COR-L47 (cell line): Measurements from ENCODE around the gene SOST.
A peak's percentile ranks its signal among the peaks of the same experiment; 100 is the strongest.

Experiments
- DNase-seq: peaks from one replicate; lab custom pipeline; 2025; lab: John Stamatoyannopoulos, UW

Gene SOST

GRCh38 chr17:43774304-43775250 is 16.0 kb upstream of the SOST start:
- DNase-seq = no peak

- DNase-seq = no peak
Observed at GRCh38 chr17:43772877-43773648, 14.5 kb upstream of the SOST start.

DNA sequence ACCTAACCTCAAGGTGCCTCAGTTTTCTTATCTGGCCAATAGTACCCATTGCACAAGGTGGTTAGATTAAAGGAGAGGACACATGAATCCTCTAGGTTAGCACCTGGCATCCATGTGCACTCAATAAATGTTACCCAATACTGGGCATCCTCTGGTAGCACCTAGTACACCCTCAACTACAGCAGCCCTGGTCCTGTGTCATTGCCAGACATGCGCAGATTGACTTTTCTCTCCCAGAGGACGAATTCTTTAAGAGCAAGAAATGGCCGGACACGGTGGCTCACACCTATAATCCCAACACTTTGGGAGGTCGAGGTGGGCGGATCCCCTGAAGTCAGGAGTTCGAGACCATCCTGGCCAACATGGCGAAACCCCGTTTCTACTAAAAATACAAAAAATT is 12.9 kb upstream of the SOST start:
- no peak for DNase-seq

DNA sequence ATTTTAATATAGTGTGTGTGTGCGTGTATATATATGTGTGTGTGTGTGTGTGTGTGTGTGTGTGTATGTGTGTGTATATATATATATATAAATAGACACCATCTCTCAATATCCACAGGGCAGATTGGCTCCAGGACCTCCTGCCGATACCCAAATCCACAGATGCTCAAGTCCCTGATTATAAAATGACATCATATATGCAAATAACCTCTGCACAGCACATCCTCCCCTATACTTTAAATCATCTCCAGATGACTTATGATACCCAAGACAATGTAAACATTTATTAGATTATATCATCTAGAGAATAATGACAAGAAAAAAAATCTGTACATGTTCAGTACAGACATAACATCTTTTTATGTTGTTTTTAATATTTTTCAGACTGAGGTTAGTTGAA is 12.4 kb upstream of the SOST start:
- no peak for DNase-seq

DNA sequence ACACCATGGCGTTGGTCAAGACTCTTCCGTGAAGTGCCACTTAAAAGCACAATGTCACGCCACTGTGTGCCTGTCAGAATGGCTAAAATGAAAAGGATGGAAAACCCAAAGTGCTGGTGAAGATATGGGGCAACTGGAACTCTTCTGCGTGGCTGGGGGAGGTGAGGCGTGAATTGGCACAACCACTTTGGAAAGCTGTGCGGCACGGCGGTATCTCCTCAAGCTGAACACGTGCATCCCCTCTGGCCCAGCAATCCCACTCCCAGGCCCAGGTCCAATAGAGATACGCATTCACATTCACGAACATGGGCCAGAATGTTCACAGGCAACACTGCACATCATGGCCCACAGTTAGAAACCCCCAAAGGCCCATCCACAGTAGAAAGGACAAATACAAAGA is 11.3 kb upstream of the SOST start:
- DNase-seq = no peak

- no peak for DNase-seq
Observed at GRCh38 chr17:43769426-43769825, 10.8 kb upstream of the SOST start.

DNA sequence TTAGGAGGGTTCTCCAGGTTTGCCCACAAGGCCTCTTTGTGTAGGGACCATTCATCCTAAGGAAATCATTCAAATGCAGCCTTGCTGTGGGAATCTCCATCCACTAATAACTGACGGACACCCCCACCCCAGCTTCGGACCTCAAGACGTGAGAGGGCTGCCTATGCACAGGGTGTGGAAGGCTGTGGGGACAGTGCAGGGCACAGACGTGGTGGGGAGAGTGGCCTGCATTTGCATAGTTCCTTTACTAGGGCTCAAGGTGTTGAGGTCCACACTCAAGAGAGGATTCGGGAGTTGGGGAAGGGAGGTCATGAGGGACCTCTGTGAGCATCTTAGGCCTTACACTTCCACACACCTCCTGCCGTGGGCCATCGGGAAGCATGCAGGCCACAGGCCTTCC is 10.4 kb upstream of the SOST start:
- no peak for DNase-seq

- DNase-seq = no peak
Observed at GRCh38 chr17:43768382-43768781, 9.8 kb upstream of the SOST start.

DNA sequence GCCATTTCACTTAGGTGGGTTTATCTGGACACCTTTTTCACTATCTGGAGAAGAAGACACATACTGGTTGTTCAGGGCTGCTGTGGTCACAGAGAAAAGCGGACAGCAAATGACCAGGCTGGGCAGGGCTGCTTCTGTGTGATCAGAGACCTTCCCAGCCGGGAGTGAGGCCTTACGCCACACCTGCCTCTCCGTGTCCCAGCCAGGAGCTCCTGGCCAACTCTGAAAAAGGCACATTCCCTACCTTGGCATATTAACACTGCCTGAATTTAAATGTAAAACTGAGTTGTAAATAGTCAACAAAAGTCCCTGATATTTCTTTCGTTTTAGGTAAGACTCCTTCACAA is 9.1 kb upstream of the SOST start:
- no peak for DNase-seq

DNA sequence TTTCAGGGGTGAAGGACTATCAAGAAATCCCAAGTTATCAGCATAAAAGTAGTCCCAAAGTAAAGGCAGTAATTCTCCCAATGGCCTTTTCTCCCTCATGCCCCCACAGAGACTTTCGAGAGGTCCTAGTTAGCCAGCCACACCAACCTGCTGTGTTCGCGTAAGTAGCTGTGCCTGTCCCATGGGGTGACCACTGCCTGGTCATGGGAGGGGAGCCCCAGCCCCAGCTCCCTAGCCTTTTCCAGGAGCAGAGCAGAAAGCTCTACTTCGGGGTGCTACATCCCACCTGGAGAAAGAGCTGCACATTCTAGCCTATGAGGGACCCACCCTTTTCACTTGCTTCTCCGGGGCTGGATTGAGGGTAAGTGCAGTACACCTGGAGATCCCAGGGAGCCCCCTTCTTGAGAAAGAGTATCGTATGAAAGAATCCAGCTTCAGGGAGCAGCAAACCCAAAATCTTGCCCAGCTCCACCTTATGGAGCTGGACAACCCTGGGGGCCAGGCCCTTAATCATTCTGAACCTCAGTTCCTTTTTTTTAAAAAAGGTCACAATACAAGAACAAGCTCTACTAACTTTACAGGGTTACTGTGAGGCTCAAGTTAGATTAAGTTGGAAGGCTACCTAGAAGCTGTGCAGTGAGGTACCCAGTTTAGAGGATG is 8.6 kb upstream of the SOST start:
- DNase-seq = no peak

- DNase-seq = peak; percentile 23
Observed at GRCh38 chr17:43766413-43767052, 7.9 kb upstream of the SOST start.

DNA sequence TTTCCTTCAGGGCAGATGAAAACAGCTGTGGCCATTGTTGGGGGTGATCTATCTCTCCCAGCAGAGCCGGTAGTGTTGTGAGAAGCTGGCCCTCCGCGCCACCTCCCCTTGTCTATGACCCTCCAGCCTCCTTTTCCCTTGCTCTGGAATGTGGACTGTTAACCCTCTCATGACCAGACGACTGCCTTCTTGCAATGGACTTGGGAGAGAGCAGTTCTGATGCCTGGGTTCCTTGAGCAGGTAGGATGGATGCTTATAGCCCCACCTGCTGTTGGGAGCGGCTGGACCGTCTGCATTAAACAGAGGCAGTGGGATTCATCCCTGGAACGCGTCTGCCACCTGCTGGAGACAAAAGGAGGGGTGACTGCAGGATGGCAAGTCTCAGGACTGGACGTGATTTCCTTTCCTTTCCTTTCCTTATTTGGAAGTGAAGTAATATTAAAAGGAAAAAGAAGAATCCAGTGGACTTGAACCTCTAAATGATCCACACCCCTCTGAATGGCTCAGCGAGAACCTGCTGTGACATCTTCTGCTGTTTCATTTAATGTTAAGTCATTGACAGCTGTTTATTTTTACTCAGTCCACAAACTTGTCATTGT is 1.8 kb upstream of the SOST start:
- DNase-seq = peak; percentile 83

GRCh38 chr17:43759836-43760235 is 1.2 kb upstream of the SOST start:
- no peak for DNase-seq

DNA sequence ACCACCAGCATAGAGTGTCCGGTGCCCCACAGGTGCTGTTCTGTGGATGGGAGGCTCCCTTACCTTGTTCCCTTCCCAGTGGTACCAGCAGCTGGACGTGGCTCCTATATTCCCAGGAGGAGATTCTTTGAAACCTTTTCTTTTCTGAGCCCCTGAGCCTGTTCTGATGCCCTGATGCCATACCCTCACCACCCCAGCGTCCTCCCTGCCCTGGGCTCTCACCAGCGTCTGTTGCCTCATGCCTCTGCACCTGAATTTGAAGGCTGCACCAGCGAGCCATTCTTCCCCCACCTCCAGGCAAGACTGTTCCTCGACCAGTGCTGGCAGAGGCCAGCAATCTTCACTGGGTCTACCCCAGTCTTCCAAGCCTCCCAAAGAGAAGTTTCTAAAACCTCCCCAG is 505 bp downstream of the SOST start:
- DNase-seq = no peak

DNA sequence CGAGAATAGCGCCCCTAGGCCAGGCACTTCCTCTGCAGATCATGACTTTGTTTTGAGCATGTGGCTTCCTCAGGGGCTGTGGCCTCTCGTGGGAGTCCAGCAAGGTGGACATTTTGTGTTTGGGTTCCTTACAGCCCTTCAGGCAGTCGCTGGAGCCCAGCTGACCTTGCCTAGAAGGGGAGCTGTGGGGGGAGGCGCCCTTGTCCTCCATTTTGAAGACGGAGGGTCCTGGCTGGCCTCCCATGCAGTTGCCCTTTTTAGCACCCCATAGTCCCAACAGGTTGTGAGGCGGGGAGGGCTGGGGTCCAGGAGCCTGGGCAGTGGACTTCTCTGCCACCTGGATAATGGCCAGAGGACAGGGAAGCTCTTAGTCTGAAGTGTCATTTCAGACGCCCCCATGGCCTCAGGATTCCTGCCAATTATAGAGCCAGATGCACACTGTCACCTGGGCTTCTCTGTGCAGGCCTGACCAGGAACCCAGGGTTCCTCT is 1.4 kb downstream of the SOST start:
- no peak for DNase-seq

- DNase-seq = no peak
Observed at GRCh38 chr17:43756201-43756600, 2.4 kb downstream of the SOST start.

DNA sequence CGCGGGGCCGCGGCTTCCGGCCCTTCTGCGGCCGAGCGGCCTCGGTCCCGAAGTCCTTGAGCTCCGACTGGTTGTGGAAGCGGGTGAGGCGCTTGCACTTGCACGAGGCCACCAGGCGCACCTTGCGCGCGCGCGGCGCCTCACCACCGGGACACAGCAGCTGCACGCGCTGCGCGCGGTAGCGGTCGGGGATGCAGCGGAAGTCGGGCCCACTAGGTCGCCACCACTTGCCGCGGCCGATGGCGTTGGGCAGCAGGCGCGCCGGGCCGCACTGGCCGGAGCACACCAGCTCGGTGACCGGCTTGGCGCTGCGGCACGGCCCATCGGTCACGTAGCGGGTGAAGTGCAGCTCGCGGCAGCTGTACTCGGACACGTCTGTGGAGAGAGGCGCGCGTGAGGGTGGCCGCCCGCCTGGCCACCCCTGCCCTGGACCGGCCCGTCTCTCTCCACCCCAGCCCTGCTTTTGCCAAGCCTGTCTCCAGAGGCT is 3.2 kb downstream of the SOST start:
- no peak for DNase-seq

- no peak for DNase-seq
Observed at GRCh38 chr17:43754947-43755346, 3.6 kb downstream of the SOST start.

- DNase-seq = no peak
Observed at GRCh38 chr17:43753493-43754129, 5.0 kb downstream of the SOST start.

DNA sequence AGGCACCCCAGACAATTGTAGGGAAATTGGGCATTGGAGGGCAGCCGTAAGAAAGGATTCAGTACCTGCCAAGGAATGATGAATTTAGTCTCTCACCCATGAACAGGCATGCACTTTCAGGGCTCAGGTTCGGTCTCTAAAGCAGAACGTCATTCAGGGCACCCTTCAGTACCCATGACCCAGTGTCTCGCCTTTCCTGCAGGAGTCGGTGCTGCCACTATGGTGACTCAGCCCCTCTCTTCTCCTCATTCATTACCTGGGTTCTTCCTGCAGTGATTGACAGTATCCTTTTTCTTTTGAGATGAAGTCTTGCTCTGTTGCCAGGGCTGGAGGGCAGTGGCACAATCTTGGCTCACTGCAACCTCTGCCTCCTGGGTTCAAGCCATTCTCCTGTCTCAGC is 8.4 kb downstream of the SOST start:
- no peak for DNase-seq

- no peak for DNase-seq
Observed at GRCh38 chr17:43745541-43745940, 13.1 kb downstream of the SOST start.
